ENCODE data around the gene KRTAP5-6.

DNA sequence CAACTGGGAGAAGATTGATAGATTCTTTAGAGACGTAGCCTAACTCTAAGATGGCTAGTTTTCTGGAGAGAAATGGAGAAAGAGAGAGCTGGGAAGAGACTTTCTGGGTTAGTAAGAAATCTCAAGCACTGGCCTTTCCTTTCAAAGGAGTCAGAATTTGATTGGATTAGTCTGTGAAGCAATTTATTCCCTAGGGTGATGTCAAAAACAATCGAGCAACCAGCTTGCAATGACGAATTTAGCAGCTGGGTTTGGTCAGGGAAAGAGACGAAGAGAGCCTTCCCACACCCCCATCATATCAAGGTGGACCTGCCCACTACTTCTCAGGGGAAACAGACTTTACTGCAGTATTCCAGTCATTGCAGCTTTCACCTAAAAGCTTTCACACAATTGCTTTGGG, 10.8 kb downstream of the KRTAP5-6 start:
- no peak for TF ChIP-seq FOXK2 (IDR thresholded peaks at IDR 0.05)
- TF ChIP-seq ELF4 (IDR thresholded peaks at IDR 0.05): no peak
- no peak for TF ChIP-seq SP1 (IDR thresholded peaks at IDR 0.05)
- TF ChIP-seq SUZ12 (IDR thresholded peaks at IDR 0.05): no peak
- TF ChIP-seq NFRKB (IDR thresholded peaks at IDR 0.05): no peak
- TF ChIP-seq FOXM1 (IDR thresholded peaks at IDR 0.05; ENCODE audit: borderline replicate concordance): no peak
- no peak for TF ChIP-seq FOXA1 (IDR thresholded peaks at IDR 0.05)
